T47D (cell line): ENCODE measurements around the gene KCNMA1.
A peak's percentile ranks its signal among the peaks of the same experiment; 100 is the strongest.

Experiments used
- DNase-seq, 2 experiments: peaks; one replicate each; pipeline versions ENCODE4 v3.0.0 to v3.0.0-alpha.2; 2011 to 2012; ENCODE audit warnings: low read depth in 1 of 2, low spot score in 1 of 2
- JUND ChIP-seq: IDR thresholded peaks from 2 replicates; pipeline ENCODE4 v1.6.1; 2012; ENCODE audit warnings: low read depth
- in situ Hi-C: cut with HindIII; loops from 2 replicates; pipeline ENCODE4 v1.10.0; 2016; ENCODE audit warnings: low sequenced_read_pairs, low pct_unique_long_range_greater_than_20kb

KCNMA1 gene

GRCh38 chr10:77234599-77234998 is 403.0 kb downstream of the KCNMA1 start:
- in situ Hi-C loops, result no loop called here
- no peak for DNase-seq
- no peak for TF ChIP-seq JUND

GRCh38 chr10:77233466-77233865 is 404.1 kb downstream of the KCNMA1 start:
- TF ChIP-seq JUND, result peak; percentile 72; the same call in 1 of the 2 replicates
- in situ Hi-C loops, result no loop called here

GRCh38 chr10:77231884-77232610 is 405.6 kb downstream of the KCNMA1 start:
- no peak for DNase-seq
- in situ Hi-C loops, result no loop called here
- no peak for TF ChIP-seq JUND

More at GRCh38 chr10:77233466-77233865, 404.1 kb downstream of the KCNMA1 start:
- peak in 1 of 2 experiments; percentile 85 for DNase-seq

- TF ChIP-seq JUND, result no peak
- in situ Hi-C loops, result no loop called here
- no peak for DNase-seq
Measured at GRCh38 chr10:77231375-77231774, 406.2 kb downstream of the KCNMA1 start.

GRCh38 chr10:77230194-77230593 is 407.4 kb downstream of the KCNMA1 start:
- DNase-seq, result no peak
- no peak for TF ChIP-seq JUND
- in situ Hi-C loops, result no loop called here

DNA sequence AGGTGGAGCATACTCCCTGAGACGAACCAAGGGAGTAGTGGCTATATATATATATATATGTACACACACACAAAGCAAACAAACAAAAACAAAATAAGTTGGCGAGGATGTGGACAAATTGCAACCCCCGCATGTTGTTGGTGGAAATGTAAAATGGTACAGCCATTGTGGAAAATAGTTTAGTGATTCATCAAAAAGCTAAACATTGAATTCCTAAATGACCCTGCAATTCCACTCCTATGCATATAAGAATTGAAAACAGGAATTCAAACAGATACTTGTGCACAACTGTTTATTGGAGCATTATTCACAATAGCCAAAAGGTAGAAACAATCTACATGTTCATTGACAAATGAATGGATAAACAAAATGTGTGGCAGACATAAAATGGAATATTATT is 407.9 kb downstream of the KCNMA1 start:
- in situ Hi-C loops, result no loop called here
- DNase-seq, result no peak
- TF ChIP-seq JUND, result no peak

GRCh38 chr10:77228559-77228958 is 409.0 kb downstream of the KCNMA1 start:
- in situ Hi-C loops, result no loop called here
- peak in 1 of 2 experiments; percentile 35 for DNase-seq
- no peak for TF ChIP-seq JUND

DNA sequence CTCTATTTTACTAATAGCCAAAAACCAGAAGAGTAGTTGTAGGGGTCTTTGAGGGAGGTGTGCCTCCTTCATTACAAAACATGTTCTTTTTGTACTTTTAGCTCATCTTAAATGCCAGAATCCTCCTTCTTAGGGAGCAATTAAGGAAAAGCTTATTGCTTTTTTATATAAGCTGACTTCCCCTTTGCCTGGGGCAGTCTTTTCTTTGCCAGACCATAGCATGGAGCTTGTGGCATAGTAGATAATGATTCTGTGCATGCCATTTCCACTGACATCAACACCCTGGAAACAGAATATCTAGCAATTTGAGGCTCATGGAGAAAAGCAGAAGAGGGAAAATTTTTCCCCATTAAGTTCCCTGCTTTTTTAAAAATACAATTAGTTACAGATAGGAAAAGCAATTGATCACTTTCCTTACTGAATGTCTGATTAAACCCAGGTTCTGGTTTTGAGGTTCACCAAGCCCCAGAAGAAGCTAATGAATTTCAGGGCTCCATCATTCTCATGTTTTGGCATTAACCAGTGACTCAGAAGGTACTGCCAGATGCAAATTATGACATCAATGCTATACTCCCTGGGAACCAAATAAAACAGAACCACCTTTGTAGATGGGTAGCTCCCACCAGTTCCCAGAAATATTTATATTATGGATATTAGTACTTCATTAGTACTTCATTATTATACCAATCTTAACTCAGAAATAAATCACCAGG is 410.6 kb downstream of the KCNMA1 start:
- in situ Hi-C loops, result no loop called here
- no peak for DNase-seq
- TF ChIP-seq JUND, result no peak

GRCh38 chr10:77226452-77226851 is 411.2 kb downstream of the KCNMA1 start:
- DNase-seq, result no peak
- no peak for TF ChIP-seq JUND
- in situ Hi-C loops, result no loop called here

GRCh38 chr10:77226020-77226419 is 411.6 kb downstream of the KCNMA1 start:
- no peak for DNase-seq
- TF ChIP-seq JUND, result no peak
- in situ Hi-C loops, result no loop called here

- TF ChIP-seq JUND, result no peak
- no peak for DNase-seq
- in situ Hi-C loops, result no loop called here
Measured at GRCh38 chr10:77223526-77224460, 413.8 kb downstream of the KCNMA1 start.

GRCh38 chr10:77220150-77220549 is 417.5 kb downstream of the KCNMA1 start:
- no peak for TF ChIP-seq JUND
- in situ Hi-C loops, result no loop called here
- no peak for DNase-seq

DNA sequence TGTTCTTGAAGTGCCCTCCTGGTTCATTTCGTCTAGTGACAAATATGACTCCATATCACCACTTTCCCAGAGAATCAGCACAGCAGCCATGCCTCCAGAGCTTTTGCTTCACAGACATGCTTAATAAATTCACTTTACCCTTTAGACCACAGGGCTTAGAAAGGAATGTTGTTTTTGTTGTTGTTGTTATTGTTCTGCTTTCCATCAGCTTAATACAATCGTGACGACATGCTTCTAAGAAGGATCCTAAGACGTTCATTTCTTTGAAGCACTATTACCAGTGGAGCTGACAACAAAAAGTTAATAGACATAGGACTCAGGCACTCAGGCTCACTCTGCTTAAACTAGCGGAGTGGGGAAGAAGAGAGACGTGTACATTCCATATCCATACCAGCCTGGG is 418.6 kb downstream of the KCNMA1 start:
- no peak for TF ChIP-seq JUND
- in situ Hi-C loops, result no loop called here

More for the DNA sequence above, 418.6 kb downstream of the KCNMA1 start:
- DNase-seq, result no peak
